MCF 10A (cell line): Measurements from ENCODE around the gene OAS3. TPM values are rescaled to one million over a fixed set of nuclear protein-coding genes. Genes with fewer than 3 reads are reported as not detected.

Source experiments
- BruUV-seq: library from RNA; stranded (reverse); fragments of 400-500 nt; replicated peaks from 2 replicates; lab custom pipeline; 2021; lab: Mats Ljungman, UMichigan
- CTCF ChIA-PET: fragments of 300-600 bp; sonication (Branson Sonifier 250); formaldehyde crosslinking; extraction: SDS; loops from one replicate; lab custom pipeline; 2021; ENCODE audit warnings: antibody characterized with exemption, inconsistent platforms; lab: Yijun Ruan, JAX
- POLR2A ChIA-PET: fragments of 300-600, 350-650 bp; sonication (Branson Sonifier 250); formaldehyde crosslinking; extraction: SDS; loops from one replicate; lab custom pipeline; 2020; ENCODE audit warnings: antibody characterized with exemption, inconsistent platforms; lab: Yijun Ruan, JAX
- DNase-seq: peaks from one replicate; pipeline ENCODE4 v3.0.0-alpha.2; 2018; ENCODE audit not compliant: unreplicated experiment
- H3K27ac Mint-ChIP-seq: one replicate; pipeline ENCODE4 v1.8.0; 2022; ENCODE audit warnings: mild to moderate bottlenecking, low read depth, mixed read lengths; ENCODE audit not compliant: unreplicated experiment
- H3K27me3 Mint-ChIP-seq: one replicate; pipeline ENCODE4 v1.8.0; 2022; ENCODE audit warnings: mixed read lengths; ENCODE audit not compliant: insufficient read depth, unreplicated experiment
- H3K36me3 Mint-ChIP-seq: one replicate; pipeline ENCODE4 v1.8.0; 2022; ENCODE audit warnings: mild to moderate bottlenecking, moderate library complexity, mixed read lengths; ENCODE audit not compliant: insufficient read depth, unreplicated experiment
- H3K4me1 Mint-ChIP-seq: one replicate; pipeline ENCODE4 v1.8.0; 2022; ENCODE audit warnings: mixed read lengths; ENCODE audit not compliant: insufficient read depth, unreplicated experiment
- H3K4me3 Mint-ChIP-seq: one replicate; pipeline ENCODE4 v1.8.0; 2022; ENCODE audit warnings: mild to moderate bottlenecking, moderate library complexity, mixed read lengths; ENCODE audit not compliant: unreplicated experiment
- H3K9me3 Mint-ChIP-seq: one replicate; pipeline ENCODE4 v1.8.0; 2022; ENCODE audit warnings: mixed read lengths; ENCODE audit not compliant: unreplicated experiment
- intact Hi-C: fragments of 100-400 bp; cut with micrococcal nuclease; formaldehyde crosslinking; loops from 2 replicates; pipeline ENCODE4 v1.14.1; 2022
- total RNA-seq: library from RNA; stranded (reverse); gene quantifications from 2 replicates; pipeline ENCODE4 v1.2.3, GENCODE V29; 2022
- TF ChIP-seq, protein P1 (sequence below): fragments of 200-600 bp; IDR thresholded peaks from one replicate; pipeline ENCODE4 v1.8.0; 2022; ENCODE audit warnings: antibody characterized with exemption, mild to moderate bottlenecking; ENCODE audit not compliant: unreplicated experiment

Gene OAS3
- total RNA-seq, 1 experiment from 2014 or later: 6.5 TPM

DNA sequence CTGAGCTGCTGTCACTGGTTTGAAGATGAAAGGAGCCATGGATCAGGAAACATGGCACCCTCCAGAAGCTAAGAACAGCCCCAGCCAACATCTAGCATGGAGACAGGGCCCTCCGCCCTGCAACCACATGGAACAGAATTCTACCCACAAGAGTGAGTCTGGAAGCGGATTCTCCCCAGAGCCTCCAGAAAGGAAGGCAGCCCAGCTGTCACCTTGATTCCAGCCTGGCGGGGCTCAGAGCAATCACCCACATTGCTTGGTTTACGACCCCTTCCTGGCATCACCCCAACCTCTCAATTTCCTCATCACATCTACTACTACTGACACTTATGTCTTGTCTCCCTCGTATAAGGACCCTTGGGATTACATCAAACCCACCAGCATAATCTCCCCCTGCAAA is 78.5 kb downstream of the OAS3 start:
- peaks cover 17% of the 10 kb centered on the region for H3K4me1 Mint-ChIP-seq
- CTCF ChIA-PET: interaction anchor here (0.6 to 6.4 kb wide), 3 partner anchors 12 to 149 kb away, joined by 4 to 35 read pairs (median 6); no protein-coding TSS in a partner anchor

DNA sequence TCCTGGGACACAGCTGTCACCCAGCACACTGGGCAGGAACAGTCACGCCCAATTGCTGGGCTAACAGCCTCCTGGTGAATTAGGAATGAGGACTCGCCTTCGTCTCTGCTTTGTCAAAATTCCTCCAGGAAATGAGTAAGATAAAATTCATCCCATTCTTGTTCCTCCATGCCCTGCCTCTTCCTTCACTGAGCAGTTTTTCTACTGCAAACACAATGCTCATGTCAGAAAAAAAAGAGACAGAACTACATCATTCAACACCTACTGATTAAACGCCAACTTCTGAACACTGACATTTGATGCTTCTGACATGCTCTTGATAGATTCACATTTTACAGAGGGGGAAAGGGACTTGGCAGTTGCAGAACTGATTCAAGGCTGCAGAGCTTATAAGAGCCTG is 80.8 kb downstream of the OAS3 start:
- H3K27me3 Mint-ChIP-seq: no peaks in the 10 kb centered on the region
- no TSS peak for BruUV-seq
- POLR2A ChIA-PET: no interaction called here
- H3K27ac Mint-ChIP-seq: no peak overlapping the region
- no peak overlapping the region for H3K4me3 Mint-ChIP-seq
- TF ChIP-seq, protein P1, sequence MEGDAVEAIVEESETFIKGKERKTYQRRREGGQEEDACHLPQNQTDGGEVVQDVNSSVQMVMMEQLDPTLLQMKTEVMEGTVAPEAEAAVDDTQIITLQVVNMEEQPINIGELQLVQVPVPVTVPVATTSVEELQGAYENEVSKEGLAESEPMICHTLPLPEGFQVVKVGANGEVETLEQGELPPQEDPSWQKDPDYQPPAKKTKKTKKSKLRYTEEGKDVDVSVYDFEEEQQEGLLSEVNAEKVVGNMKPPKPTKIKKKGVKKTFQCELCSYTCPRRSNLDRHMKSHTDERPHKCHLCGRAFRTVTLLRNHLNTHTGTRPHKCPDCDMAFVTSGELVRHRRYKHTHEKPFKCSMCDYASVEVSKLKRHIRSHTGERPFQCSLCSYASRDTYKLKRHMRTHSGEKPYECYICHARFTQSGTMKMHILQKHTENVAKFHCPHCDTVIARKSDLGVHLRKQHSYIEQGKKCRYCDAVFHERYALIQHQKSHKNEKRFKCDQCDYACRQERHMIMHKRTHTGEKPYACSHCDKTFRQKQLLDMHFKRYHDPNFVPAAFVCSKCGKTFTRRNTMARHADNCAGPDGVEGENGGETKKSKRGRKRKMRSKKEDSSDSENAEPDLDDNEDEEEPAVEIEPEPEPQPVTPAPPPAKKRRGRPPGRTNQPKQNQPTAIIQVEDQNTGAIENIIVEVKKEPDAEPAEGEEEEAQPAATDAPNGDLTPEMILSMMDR: no peak
- peak; percentile 39 for DNase-seq
- no peaks in the 10 kb centered on the region for H3K9me3 Mint-ChIP-seq
- CTCF ChIA-PET: interaction anchor here (0.6 to 6.4 kb wide), 3 partner anchors 11 to 528 kb away, joined by 5 to 35 read pairs (median 5); no protein-coding TSS in a partner anchor
- intact Hi-C loops: no loop called here
- H3K36me3 Mint-ChIP-seq: peaks cover 5% of the 10 kb centered on the region
- peaks cover 17% of the 10 kb centered on the region for H3K4me1 Mint-ChIP-seq

More for the DNA sequence above, 78.5 kb downstream of the OAS3 start:
- Mint-ChIP-seq H3K9me3 (peaks cover 4% of the 10 kb centered on the region), H3K4me3 (no peak overlapping the region), H3K27ac (no peak overlapping the region), H3K27me3 (no peaks in the 10 kb centered on the region), H3K36me3 (peaks cover 5% of the 10 kb centered on the region)
- no peak for DNase-seq
- POLR2A ChIA-PET: no interaction called here
- BruUV-seq: no TSS peak
- intact Hi-C loops: no loop called here
- TF ChIP-seq, protein P1: no peak

DNA sequence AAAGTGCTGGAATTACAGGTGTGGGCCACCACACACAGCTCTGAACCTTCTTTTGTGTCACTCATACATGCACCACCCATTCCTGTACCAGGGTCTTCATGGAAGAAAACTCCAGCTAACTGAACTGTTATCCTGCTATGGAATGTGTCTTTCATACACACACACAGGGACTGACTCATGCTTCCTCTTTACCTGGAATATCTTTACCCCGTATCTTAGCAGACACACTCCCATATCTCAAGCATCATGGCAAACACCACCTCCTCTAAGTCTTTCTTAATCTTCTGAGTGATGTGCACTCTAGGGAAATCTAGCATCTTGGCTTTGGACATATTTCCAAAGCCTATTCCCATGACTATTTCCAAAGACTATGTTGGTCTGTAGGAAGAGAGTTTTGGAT is 83.2 kb downstream of the OAS3 start:
- Mint-ChIP-seq H3K36me3 (no peaks in the 10 kb centered on the region), H3K4me3 (no peak overlapping the region), H3K9me3 (no peaks in the 10 kb centered on the region), H3K4me1 (peaks cover 11% of the 10 kb centered on the region), H3K27ac (no peak overlapping the region), H3K27me3 (no peaks in the 10 kb centered on the region)
- intact Hi-C loops: no loop called here
- no peak for DNase-seq
- TF ChIP-seq, protein P1: no peak
- no TSS peak for BruUV-seq
- ChIA-PET POLR2A (no interaction called here), CTCF (interaction anchor here (0.6 to 6.4 kb wide), 3 partner anchors 9 to 68 kb away, joined by 3 to 35 read pairs (median 5); no protein-coding TSS in a partner anchor)

Other genes starting within 250 kb of the OAS3 start
- not detected in 2 replicates for gene RPH3A, start 146.7 kb upstream of the OAS3 start, total RNA-seq
- gene OAS1, start 31.5 kb upstream of the OAS3 start, total RNA-seq: 1.3 and 1.5 TPM in 2 replicates
- 0.33 and 0.71 TPM in 2 replicates for gene OAS2, start 40.0 kb downstream of the OAS3 start, total RNA-seq
- not detected in 2 replicates for gene DTX1, start 118.3 kb downstream of the OAS3 start, total RNA-seq
- gene RASAL1, start 197.3 kb downstream of the OAS3 start, total RNA-seq: not detected in 2 replicates
- not detected in 2 replicates for gene CFAP73, start 211.2 kb downstream of the OAS3 start, total RNA-seq
- 67.3 and 75.8 TPM in 2 replicates for gene DDX54, start 247.0 kb downstream of the OAS3 start, total RNA-seq
- gene RITA1, start 247.2 kb downstream of the OAS3 start, total RNA-seq: 17.5 and 17.9 TPM in 2 replicates